ENCODE results near the gene ARID4B. TPM values are rescaled to one million over a fixed set of nuclear protein-coding genes. Genes with fewer than 3 reads are reported as not detected.

Gene ARID4B, protein sequence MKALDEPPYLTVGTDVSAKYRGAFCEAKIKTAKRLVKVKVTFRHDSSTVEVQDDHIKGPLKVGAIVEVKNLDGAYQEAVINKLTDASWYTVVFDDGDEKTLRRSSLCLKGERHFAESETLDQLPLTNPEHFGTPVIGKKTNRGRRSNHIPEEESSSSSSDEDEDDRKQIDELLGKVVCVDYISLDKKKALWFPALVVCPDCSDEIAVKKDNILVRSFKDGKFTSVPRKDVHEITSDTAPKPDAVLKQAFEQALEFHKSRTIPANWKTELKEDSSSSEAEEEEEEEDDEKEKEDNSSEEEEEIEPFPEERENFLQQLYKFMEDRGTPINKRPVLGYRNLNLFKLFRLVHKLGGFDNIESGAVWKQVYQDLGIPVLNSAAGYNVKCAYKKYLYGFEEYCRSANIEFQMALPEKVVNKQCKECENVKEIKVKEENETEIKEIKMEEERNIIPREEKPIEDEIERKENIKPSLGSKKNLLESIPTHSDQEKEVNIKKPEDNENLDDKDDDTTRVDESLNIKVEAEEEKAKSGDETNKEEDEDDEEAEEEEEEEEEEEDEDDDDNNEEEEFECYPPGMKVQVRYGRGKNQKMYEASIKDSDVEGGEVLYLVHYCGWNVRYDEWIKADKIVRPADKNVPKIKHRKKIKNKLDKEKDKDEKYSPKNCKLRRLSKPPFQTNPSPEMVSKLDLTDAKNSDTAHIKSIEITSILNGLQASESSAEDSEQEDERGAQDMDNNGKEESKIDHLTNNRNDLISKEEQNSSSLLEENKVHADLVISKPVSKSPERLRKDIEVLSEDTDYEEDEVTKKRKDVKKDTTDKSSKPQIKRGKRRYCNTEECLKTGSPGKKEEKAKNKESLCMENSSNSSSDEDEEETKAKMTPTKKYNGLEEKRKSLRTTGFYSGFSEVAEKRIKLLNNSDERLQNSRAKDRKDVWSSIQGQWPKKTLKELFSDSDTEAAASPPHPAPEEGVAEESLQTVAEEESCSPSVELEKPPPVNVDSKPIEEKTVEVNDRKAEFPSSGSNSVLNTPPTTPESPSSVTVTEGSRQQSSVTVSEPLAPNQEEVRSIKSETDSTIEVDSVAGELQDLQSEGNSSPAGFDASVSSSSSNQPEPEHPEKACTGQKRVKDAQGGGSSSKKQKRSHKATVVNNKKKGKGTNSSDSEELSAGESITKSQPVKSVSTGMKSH (N-terminal part only)
- total RNA-seq = 10 to 100 TPM; 52.1 to 52.2 TPM

DNA sequence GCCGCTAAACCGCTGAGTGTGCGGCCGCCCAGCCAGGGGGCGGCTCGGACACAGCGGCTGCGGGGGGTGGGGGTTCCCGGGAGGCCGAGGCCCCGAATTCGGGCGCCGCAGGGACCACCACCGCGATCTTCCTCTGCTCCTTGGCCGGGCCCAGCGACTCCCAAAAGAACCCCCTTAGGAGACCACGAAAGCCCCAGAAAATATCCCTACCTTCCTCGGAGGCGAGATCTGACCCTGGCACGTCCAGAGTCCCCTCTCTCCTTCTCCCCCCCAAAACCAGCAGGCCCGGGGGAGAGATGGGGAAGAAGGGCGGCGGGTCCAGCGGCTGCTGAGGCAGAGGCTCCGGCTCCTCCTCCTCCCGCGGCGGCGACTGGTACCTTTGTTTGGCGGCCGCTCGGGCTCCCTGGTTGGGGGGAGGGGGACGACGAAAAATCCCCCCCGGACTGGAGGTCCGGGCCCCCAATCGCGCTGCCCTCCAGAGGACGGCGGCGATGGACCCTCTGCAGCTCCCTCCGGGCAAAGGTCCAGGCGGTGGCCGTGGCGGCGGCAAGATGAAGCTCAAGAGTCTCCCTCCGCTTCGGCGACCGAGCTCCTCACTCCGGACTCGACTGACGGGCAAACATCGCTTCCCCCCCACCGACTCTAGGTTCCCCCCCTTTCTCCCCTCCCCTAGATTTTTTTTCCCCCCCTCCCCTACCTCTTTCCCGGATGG is at the start of gene ARID4B:
TSS of gene ARID4B (minus strand) at position 621 of the 712 bp plus-strand sequence. CDS start 1,260 bp downstream, outside the sequence.

DNA sequence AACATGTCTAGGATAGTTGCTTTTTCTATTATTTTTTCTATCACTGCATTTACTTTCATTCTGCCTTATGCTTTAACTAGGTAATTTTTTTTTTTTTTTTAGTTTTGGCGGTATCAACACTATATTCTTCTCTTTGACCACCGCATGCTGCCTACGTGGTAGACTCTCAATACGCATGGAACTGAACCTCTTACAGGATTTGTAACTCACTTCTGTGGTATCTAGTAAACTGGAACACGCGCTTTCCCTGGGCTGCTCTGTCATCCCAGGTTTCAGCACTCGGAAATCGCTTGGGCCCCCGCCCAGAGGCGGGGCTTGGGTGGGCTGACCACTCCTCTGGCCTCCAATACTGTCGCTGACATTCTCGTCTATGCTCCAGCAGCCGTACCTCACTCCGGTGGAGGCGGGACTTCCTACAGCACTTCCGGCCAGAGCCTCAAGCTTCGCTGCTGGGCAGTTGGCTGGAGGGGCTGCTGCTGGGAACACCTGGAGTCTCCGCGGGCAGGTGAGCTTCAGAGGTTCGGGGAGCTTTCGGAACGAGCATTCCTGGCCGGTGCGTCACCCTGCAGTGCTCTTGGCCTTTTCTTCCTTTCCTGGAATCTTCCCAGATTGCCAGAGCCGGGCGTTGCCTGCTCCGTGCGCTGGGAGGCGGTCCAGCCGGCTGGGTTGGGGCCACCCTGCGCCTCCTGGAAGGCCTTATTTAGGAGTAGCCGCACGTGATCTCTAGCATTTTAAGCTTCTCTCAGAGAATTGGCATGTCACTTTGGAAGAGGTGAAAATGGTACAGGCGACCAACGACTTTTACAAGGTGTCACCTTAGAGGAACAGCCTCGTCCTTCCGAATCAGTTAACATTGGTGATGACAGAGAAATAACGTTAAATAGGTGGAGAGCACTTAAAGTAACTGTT is 39.3 kb upstream of the ARID4B start, which contains the start of gene TBCE:
TSS of gene TBCE (plus strand) at position 428 of the 909 bp plus-strand sequence. CDS start 12,623 bp downstream, outside the sequence.

DNA sequence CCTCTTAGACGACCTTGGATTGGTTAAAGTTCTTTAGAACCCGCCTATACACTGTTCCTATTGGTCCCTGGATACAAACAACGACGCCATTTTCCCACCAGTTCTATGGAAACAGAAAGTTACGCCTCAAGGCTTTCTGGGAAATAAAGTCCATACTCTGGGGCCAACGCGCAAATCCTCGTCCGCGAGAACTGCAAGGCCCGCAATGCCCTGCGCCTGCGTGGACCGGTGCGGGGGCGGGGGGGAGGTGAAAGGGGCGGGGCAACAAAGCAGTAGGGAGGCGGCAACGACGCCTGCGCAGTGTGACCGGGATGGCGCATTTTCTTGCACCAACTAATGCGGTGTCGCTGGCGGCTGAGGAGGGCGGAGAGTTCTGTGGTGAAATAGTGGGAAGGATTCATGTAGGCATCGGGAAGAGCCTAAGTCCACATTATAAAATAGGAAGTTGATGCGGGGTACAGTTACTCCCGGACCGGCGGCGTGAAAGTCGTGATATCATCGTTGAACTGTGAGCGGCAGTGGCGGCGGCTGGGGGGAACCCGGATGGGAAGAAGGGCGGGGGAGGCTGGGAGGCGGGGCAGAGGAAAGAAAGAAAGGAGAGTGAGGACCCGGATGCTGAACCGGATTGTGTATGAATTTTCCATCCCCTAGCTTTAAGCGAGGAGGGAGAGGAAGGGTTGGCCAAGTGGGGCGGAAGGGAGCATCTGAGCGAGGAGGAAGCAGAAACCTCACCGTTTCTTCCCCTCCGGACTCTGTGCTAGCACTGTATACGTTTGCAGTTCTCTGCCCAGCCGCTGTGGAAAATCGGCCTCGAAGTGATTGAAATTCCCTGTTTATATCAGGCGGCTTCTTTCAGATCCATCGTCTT is 526 bp upstream of the ARID4B start, which contains the start of gene GGPS1:
TSS of gene GGPS1 (plus strand) at position 300 of the 868 bp plus-strand sequence. CDS start 6,695 bp downstream, outside the sequence.

DNA sequence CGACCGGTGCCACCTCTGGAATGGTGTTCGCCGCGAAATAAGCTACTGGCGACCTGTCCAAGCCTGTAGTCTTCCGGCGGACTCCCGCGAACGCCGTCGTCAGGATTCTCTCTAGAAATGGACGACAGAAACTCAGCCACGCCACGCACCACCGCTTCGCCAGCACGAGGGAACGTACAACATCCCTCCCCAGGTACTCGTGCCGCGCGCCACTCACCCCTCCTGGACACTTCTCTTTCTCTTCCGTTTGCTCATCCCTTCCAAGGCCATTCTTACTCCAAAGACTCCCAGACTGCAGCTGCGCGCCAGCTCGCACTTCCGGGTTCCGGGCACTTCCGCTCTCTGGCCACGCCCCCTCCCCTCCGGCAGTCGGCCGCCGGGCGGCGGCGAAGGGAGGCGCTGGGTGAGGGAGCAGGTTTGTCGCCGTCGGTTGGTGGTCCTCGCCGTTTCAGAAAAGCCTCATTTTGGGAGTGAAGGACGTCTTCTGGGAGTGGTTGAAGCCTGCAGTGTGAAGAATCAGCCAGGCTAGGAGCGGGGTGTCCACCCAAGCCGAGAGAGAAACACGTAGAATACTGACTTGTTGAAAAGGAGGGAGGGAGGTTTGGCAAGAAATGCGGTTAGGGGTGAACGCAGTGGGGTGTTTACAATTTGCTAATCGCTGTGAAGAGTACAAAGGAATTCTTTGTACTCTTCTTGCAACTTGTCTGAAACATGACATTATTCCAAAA is 166.9 kb downstream of the ARID4B start, which contains the start of gene RBM34:
TSS of gene RBM34 (minus strand) at position 294 of the 728 bp plus-strand sequence. CDS start at position 270, 24 bp downstream.

DNA sequence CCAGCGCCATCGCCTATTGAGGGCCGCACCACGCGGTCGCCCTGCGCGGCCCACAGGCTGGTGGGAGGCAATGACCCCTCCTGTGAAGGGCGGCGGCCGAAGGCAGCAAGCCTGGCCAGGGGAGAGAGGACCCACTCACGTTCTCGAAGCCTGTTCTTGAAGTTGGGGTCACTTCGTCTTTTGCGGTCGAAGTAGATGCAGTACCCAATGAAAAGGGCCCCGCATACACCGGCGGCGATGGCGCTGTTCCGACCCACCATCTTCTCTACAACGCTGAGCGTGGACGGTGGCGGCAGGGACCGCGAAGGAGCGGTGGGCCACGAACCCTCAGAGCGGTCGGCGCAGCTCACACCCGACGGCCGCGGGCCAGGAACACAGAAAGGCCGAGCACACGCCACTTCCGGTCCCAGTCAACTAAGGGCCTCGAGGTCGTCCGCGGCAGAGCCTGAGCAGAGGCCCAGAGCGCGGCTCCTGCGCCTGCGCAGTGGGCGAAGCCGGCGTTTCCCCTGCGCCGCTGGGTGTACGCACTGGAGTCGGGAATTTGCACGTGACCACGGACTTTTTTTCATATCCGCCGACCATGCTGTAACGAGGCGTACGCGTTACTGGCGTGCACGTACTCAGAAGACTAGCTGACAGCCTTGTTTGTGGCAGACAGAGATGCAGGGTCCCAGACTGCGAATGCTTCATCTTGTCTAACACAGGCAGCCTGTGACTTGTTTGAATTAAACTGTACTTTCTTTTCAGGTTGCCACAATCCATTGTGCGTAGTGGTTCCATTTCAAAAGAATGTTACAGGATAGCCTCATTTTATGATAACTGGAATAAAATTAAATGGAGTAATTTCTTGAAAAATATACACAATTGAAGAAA is 199.3 kb downstream of the ARID4B start, which contains the start of gene TOMM20:
TSS of gene TOMM20 (minus strand) at position 382 of the 873 bp plus-strand sequence. CDS start at position 260, 122 bp downstream.

Small RNAs within 50 kb of the gene (microRNA-seq; reads per million reads assigned to microRNA genes)
- gene MIR4753 (ENCODE audit: borderline microRNAs expressed, borderline replicate concordance) = 0.63 reads per million

Other genes with a start within 250 kb of the ARID4B start
- 100 to 1,000 TPM in 1 of 2 experiments, 10 to 100 TPM in 1; 99.8 to 109 TPM for gene TOMM20, start 199.3 kb downstream of the ARID4B start, total RNA-seq
- gene RBM34, start 166.9 kb downstream of the ARID4B start, total RNA-seq = 100 to 1,000 TPM; 106 TPM
- 10 to 100 TPM; 30.4 TPM for gene GGPS1, start 391 bp upstream of the ARID4B start, total RNA-seq
- 10 to 100 TPM; 20.1 to 22.2 TPM for gene TBCE, start 39.2 kb upstream of the ARID4B start, total RNA-seq
- gene B3GALNT2, start 176.3 kb upstream of the ARID4B start, total RNA-seq = 10 to 100 TPM; 11.6 to 12.0 TPM